GM11168 (cell line): ENCODE results near the gene HCAR2.
"Not testable (repeated sequence)": the region's sequence is repeated elsewhere in the genome, so short reads cannot be mapped to it uniquely, and the experiment has no call there.

Experiments
- in situ Hi-C: fragments of 300-500 bp; cut with MboI; formaldehyde crosslinking; loops from one replicate; pipeline ENCODE4 v1.12.0; 2022; ENCODE audit warnings: low sequenced_read_pairs; ENCODE audit not compliant: unreplicated experiment

HCAR2 gene

GRCh38 chr12:122669397-122670070 lies 33.6 kb downstream of the HCAR2 start:
- in situ Hi-C loops, result no loop called here

- in situ Hi-C loops, result no loop called here
Measured at GRCh38 chr12:122668268-122668667, 34.9 kb downstream of the HCAR2 start.

DNA sequence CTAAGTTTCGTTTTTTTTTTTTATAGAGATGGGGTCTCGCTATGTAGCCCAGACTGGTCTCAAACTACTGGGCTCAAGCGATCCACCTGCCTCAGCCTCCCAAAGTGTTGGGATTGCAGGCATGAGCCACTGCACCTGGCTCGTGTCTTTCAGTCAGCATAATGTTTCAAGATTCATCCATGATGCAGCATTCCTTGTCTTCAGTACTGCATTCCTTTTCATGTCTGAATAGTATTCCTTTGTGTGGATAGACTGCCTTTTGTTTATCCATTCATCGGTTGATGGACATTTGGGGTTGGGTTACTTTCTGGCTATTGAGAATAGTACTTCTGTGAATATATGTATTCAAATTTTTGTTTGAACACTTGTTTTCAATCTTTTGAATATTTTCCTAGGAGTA lies 37.4 kb downstream of the HCAR2 start:
- in situ Hi-C loops, result no loop called here

GRCh38 chr12:122665349-122665748 lies 37.8 kb downstream of the HCAR2 start:
- in situ Hi-C loops, result no loop called here

DNA sequence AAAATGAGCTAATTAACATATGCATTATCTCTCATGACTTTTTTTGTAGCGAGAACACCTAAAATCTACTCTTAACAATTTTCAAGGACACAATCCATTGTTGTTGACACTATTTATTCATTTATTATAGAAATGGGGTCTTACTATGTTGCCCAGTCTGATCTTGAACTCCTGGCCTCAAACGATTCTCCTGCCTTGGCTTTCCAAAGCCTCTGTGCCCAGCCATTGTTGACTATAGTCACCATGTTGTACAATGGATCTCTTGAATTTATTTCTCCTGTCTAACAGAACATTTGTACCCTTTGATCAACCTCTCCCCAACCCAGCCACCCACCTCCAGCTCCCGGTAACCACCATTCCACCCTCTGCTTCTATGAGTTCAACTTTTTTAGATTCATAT lies 41.2 kb downstream of the HCAR2 start:
- in situ Hi-C loops, result no loop called here

- in situ Hi-C loops, result no loop called here
Measured at GRCh38 chr12:122661246-122661645, 41.9 kb downstream of the HCAR2 start.

- in situ Hi-C loops, result no loop called here
Measured at GRCh38 chr12:122659579-122659978, 43.6 kb downstream of the HCAR2 start.

DNA sequence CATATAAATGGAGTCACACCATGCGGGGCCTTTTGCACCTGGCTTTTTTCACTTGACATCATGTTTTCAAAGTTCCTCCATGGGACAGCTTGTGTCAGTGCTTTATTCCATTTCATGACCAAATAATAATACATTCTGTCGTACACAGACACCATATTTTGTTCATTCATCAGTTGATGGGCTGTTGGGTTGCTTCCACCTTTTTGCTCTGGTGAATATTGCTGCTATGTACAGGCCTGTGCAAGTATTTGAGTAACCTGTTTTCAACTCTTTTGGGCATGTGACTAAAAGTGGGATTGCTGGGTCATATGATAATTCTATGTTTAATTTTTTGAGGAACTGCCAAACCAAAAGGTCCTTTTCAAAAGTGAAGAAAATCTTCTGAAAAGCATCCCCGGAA lies 46.9 kb downstream of the HCAR2 start:
- in situ Hi-C loops, result no loop called here

DNA sequence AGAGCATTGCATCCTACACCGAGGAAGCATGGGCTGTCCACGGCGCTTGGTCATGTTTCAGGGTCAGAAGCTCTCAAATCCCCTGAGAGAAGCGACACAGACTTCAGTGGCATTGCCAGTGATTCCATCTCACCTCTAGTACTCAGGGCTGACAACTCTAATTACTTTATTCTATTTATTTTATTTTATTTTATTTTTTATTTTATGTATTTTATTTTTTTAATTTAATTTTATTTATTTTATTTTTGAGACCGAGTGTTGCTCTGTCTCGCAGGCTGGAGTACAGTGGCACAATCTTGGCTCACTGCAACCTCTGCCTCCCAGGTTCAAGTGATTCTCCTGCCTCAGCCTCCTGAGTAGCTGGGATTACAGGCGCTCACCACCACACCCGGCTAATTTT lies 49.9 kb downstream of the HCAR2 start:
- in situ Hi-C loops, result not testable (repeated sequence)

- in situ Hi-C loops, result no loop called here
Measured at GRCh38 chr12:122651520-122652224, 51.5 kb downstream of the HCAR2 start.
